GM18951 (cell line): ENCODE data around the gene SMG9.
"Not testable (repeated sequence)": the region's sequence is repeated elsewhere in the genome, so short reads cannot be mapped to it uniquely, and the experiment has no call there.

Source experiments
- POLR2A ChIP-seq: IDR thresholded peaks from 4 replicates; pipeline ENCODE4 v1.6.1; 2011; ENCODE audit warnings: mild to moderate bottlenecking; ENCODE audit not compliant: insufficient read length, insufficient read depth; ENCODE audit errors: extremely low read depth
- in situ Hi-C: fragments of 300-500 bp; cut with MboI; formaldehyde crosslinking; loops from one replicate; pipeline ENCODE4 v1.12.0; 2022; ENCODE audit warnings: low sequenced_read_pairs, mixed read lengths, inconsistent platforms; ENCODE audit not compliant: unreplicated experiment

SMG9 gene

GRCh38 chr19:43774103-43774939 lies 19.6 kb upstream of the SMG9 start:
- in situ Hi-C loops, result no loop called here

GRCh38 chr19:43773725-43774102 lies 19.0 kb upstream of the SMG9 start:
- in situ Hi-C loops, result no loop called here
- no peak for TF ChIP-seq POLR2A

More at GRCh38 chr19:43774103-43774939, 19.6 kb upstream of the SMG9 start:
- no peak for TF ChIP-seq POLR2A

GRCh38 chr19:43769256-43769655 lies 14.5 kb upstream of the SMG9 start:
- TF ChIP-seq POLR2A, result peak; percentile 23
- in situ Hi-C loops, result no loop called here

GRCh38 chr19:43768273-43769050 lies 13.7 kb upstream of the SMG9 start:
- in situ Hi-C loops, result no loop called here
- TF ChIP-seq POLR2A, result no peak

GRCh38 chr19:43767818-43768217 lies 13.1 kb upstream of the SMG9 start:
- in situ Hi-C loops, result no loop called here

GRCh38 chr19:43767316-43767715 lies 12.6 kb upstream of the SMG9 start:
- in situ Hi-C loops, result no loop called here

More at GRCh38 chr19:43767818-43768217, 13.1 kb upstream of the SMG9 start:
- no peak for TF ChIP-seq POLR2A

GRCh38 chr19:43766755-43767043 lies 11.9 kb upstream of the SMG9 start:
- in situ Hi-C loops, result no loop called here

More at GRCh38 chr19:43767316-43767715, 12.6 kb upstream of the SMG9 start:
- no peak for TF ChIP-seq POLR2A

GRCh38 chr19:43765109-43765876 lies 10.5 kb upstream of the SMG9 start:
- in situ Hi-C loops, result no loop called here
- no peak for TF ChIP-seq POLR2A

More at GRCh38 chr19:43766755-43767043, 11.9 kb upstream of the SMG9 start:
- TF ChIP-seq POLR2A, result no peak

GRCh38 chr19:43764684-43765083 lies 9.9 kb upstream of the SMG9 start:
- in situ Hi-C loops, result not testable (repeated sequence)

- in situ Hi-C loops, result no loop called here
Measured at GRCh38 chr19:43763473-43763939, 8.7 kb upstream of the SMG9 start.

GRCh38 chr19:43762814-43763213 lies 8.1 kb upstream of the SMG9 start:
- TF ChIP-seq POLR2A, result no peak
- in situ Hi-C loops, result no loop called here

More at GRCh38 chr19:43763473-43763939, 8.7 kb upstream of the SMG9 start:
- TF ChIP-seq POLR2A, result peak; percentile 48

- no peak for TF ChIP-seq POLR2A
- in situ Hi-C loops, result no loop called here
Measured at GRCh38 chr19:43760941-43761340, 6.2 kb upstream of the SMG9 start.

- no peak for TF ChIP-seq POLR2A
- in situ Hi-C loops, result no loop called here
Measured at GRCh38 chr19:43759515-43759914, 4.8 kb upstream of the SMG9 start.
